GM19023 (cell line): Measurements from ENCODE around the gene ADORA2B.
"Not testable (repeated sequence)": the region's sequence is repeated elsewhere in the genome, so short reads cannot be mapped to it uniquely, and the experiment has no call there.

Source experiments
- ATAC-seq: cut with Tn5 transposase; IDR thresholded peaks from one replicate; pipeline ENCODE4 v1.9.1; 2021; ENCODE audit warnings: mild to moderate bottlenecking, moderate library complexity; ENCODE audit not compliant: unreplicated experiment

ADORA2B gene

DNA sequence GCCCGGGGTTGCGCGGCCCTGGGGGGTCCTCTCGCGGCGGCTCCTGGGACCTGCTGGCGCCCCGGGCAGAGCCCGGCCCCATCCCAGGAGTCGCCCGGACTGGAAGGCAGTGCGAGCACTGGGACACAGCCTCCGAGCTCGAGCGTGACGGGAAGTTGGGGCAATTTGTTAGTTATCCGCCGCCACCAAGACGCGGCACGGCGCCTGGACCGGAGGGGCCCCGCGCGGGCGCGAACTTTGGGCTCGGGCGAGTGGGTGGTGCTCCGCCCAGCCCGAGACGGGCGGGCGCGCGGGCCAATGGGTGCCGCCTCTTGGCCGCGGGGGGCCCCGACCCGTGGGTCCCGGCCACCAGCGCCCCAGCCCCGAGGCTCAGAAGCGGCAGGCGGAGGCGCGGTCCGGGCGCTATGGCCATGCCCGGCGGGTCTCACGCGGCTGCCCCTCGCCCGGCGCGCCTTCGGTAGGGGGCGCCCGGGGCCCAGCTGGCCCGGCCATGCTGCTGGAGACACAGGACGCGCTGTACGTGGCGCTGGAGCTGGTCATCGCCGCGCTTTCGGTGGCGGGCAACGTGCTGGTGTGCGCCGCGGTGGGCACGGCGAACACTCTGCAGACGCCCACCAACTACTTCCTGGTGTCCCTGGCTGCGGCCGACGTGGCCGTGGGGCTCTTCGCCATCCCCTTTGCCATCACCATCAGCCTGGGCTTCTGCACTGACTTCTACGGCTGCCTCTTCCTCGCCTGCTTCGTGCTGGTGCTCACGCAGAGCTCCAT is at the start of gene ADORA2B:
TSS of gene ADORA2B (plus strand) at position 372 of the 768 bp plus-strand sequence. CDS start at position 491, 119 bp downstream.
- no peak for ATAC-seq

DNA sequence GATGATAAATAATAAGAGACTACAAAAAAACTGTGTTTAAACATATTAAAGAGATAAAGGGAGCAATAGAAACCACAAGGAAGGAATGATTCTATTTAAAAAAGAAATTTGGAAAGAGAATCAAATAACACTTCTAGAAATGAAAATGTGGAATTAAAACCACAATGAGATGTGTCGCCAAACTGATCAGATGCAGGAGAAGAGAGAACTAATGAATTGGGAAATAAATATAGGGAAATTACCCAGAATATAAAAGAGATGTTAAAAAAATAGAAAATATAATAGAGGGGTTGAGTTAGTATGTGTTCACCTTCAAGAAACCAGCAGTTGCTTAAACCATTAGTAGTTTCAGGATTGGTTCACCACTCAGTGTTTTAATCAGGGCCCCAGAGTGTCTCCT is 48.7 kb upstream of the ADORA2B start:
- no peak for ATAC-seq

DNA sequence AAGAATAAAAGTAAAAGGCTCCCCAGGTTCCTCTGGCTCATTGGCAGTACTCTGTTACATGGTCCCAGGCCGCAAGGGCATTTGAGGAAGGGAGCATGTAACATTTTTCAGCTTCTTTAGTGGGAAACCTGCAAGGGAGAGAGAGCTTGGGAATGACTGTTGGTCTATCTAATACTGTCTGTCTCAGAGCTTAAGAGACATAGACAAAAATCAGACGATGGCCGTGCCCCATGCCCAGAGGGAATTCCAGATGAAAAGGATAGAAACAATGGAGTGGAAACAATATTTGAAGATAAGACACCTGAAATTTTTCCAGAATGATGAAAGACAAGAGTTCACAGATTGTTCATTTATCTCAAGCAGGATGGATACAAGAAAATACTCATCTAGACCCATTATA is 48.1 kb upstream of the ADORA2B start:
- ATAC-seq = no peak

DNA sequence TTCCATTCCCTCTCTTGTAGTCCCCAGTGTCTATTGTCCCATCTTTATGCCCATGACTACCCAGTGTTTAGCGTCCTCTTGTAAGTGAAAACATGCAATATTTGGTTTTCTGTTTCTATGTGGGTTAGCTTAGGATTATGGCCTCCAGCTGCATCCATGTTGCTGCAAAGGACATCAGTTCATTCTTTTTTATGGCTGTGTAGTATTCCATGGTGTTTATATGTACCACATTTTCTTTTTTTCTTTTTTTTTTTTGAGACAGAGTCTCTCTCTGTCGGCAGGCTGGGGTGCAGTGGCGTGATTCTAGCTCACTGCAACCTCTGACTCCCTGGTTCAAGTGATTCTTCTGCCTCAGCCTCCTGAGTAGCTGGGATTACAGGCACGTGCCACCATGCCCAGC is 45.3 kb upstream of the ADORA2B start:
- not testable (repeated sequence) for ATAC-seq

DNA sequence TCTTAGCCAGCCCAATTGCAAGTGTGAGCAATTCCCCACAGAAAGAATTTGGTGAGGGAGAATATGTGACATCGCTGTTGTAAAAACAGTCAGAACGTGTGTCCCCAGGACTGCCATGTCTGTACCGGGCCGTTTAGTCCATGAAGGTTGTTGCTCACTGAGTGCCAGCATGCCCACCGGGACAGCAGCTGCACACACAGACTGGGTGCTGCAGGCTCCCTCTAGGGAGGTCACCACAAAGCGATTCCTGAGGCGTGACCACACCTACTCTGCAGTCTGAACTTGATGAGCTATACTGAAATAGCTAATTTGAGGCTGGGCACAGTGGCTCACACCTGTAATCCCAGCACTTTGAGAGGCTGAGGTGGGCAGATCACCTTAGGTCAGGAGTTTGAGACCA is 44.1 kb upstream of the ADORA2B start:
- ATAC-seq = no peak

DNA sequence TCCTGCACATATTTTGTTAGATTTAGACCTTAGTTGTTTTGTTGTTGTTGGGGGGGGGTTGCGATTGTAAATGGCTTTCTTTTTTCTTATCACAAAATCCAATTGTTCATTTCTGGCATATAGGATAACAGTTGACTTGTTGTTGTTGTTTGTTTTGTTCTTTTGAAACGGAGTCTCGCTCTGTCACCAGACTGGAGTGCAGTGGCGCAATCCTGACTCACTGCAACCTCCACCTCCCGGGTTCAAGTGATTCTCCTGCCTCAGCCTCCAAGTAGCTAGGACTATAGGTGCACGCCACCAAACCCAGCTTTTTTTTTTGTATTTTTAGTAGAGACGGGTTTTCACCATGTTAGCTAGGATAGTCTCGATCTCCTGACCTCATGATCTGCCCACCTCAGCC is 39.7 kb upstream of the ADORA2B start:
- ATAC-seq = not testable (repeated sequence)

DNA sequence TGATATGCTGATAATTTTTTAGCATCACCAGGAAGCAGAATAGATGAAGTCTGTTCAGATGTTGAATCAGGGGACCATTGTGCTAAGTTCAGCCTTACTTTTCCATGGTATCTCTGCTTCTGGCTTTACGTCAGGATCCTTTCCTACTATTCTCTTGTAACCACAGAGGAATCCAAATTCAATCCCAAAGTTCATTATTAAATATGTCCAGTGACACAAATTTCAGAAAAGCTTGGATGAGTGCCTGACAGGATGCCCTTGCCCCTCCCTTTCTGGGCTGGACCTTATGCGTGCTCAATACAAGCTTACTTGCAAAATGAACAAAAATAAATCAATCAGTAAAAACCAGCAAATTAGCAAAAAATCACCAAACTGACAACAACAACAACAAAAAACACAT is 37.6 kb upstream of the ADORA2B start:
- ATAC-seq = no peak

DNA sequence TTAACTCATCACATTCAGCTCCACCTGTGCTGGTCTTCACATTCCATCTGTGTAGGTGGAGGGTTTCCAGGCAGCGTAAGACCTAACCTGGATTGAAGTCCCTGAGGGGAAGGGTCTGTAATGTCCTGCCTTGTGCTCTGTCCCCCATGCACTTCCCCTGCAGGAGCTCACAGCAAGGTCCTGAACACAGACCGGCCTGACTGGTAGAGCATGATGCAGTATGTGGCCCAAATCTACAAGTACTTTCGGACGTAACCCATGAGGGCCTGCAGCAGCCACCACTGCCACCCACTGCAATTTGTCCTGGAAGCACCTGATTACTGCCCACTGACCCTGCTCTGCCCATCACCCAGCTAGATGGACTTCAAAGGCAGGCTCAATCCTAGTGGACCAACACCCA is 36.6 kb upstream of the ADORA2B start:
- no peak for ATAC-seq

DNA sequence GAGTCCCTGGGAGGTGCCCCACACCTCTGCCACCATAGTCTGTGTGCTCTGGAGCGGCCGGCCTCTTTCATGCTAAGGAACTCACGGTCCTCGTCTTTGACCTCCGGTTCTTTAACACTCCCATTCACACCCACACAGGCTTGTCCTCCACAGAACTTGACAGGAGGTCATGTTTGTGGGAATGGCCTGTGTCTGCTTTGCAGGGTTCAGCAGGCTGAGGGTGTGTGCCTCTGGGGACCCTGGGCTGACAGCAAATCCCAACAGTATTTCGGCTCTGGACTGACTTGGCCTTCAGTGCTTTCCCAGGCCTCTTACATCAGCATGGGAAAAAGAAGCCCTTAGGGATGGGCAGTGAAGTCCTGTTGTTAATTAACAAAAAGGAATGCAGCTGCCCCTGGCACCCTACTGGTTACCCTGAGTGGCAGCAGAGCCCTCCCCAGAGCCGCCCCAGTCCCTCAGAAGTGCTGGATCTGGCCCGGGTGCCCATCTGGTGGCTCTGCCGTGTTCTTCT is 35.4 kb upstream of the ADORA2B start:
- no peak for ATAC-seq

DNA sequence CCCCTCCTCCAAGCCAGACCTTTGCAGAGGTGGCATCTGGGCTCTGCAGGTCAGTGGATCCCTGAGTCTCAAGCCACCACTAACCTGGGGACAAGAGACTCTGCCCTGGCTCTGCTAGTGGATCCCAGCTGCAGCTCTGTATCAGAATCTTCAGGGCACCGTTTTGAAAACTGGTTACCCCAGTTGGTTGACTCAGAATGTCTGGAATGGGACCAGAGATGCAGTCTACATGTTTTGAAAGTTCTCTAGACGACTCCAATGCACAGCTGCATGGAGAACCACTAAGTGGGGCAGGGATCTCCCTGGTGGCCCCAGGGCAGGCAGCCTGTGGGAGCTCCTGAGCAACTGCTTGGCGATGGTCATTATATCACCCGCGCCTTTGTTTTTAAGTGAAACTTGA is 34.1 kb upstream of the ADORA2B start:
- ATAC-seq = no peak

DNA sequence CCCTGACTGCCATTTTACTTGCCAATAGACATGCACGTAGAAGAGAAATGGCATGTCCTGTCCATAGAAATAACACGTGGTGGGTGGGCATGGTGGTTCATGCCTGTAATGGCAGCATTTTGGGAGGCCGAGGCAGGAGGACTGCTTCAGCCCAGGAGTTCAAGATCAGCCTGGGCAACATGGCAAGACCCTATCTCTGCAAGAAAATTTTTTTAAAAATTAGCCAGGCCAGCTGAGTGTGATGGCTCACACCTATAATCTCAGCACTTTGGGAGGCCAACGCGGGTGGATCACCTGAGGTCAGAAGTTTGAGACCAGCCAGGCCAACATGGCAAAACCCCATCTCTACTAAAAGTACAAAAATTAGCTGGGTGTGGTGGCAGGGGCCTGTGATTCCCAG is 33.2 kb upstream of the ADORA2B start:
- not testable (repeated sequence) for ATAC-seq

DNA sequence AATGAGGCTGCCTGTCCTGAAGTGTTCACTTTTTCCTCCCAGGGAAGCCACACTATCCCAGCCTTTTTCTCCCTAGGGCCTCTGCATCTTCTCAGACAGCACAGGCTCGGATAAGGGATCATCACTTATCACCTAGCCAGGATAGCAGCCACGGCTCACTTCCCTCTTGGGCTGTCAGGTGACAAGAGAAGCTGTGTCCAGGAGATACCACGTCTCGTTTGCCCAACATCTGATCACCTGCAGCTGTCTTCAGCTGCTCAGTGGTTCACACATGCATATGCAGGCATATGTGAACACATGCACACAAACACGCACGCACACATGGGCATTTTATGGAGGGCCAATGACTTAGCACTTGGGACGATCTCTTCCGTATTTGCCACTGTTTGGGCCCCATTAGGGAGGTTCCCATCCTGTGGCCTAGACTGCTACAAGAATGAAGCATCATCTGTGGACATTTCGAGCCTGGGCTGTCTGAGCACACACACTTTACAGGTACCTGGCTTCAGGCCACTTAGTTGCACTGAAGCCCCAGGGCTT is 32.4 kb upstream of the ADORA2B start:
- no peak for ATAC-seq

DNA sequence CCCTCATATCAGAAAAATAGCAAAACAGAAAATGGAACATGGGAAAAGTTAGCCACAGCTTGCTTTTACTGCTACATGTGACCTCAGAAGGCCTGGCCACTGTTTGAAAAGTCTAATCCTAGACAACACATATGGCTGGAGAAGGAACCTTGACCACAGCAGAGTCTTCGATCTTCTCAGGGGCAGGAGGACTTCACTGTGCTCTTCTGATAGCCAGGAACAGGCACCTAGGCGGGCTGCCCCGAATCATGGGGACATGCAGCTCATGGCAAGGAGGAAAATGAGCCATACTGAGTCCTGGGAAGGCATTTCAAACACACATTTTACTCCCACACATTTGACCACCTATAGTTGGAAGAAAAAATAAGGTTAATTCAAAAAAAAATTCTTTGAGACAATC is 31.1 kb upstream of the ADORA2B start:
- no peak for ATAC-seq

DNA sequence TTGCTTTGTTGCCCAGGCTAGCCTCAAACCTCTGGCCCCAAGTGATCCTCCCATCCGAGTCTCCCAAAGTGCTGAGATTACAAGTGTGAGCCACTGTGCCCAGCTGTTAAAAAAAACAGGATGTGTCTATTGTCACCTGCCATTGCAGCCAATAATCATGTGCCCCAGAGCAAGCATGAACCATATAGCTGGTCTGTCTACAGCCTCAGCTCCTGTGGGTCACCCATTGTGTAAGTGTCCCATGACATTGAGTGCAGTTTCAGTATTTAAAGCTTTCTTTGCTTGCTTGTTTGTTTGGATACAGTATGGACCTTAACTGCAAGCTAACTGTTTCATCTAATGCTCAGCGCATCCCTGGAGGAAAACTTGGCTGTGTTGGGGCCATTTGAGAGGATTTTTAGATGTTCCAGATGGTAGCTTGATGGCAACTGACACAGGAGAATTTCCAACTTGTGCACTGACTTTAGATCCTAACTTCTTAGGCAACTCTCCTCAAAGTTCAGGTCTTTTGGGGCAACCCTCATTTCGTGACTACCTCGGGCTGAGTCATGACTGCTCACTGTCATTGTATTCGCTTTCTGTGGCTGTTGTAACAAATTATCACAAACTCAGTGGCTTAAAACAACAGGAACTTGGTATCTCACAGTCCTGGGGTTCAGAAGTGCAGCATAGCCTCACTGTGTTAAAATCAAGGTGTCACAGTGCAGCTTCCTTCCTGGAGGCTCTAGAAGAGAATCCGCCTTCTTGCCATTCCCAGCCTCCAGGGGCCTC is 30.3 kb upstream of the ADORA2B start:
- ATAC-seq = no peak

DNA sequence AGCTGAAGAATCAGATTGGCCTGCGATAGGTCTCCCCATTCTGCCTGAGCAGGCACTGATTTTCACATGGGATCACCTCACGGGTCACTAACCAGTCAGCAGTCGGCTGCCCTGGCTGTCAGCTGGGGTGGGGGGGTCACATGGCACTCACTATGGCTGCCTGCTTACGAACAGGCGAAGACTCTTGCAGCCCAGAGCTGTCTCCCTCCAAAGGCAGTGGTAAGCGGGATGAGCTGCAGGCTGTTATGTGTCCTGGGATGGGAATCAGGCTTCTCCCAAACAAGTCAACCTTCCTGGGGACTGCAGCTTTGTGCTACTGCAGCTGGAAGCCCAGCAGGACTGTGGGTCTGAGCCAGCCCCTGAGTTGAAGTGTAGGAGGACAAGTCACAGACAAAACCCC is 29.0 kb upstream of the ADORA2B start:
- no peak for ATAC-seq

DNA sequence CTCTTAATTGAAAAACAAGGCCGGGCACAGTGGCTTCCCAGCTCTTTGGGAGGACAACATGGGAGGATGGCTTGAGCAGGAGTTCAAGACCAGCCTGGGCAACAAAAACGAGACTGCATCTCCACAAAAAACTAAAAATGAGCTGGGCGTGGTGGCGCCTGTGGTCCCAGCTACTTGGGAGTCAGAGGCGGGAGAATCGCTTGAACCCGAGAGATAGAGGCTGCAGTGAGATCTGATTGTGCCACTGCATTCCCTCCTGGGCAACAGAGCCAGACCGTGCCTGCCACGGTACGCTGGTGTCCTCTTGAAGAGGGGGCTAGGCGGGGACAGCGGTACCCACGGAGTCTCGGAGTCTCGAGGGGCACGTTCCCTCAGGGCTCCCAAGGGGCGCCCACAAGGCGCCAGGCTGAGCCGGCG is 27.9 kb upstream of the ADORA2B start:
- no peak for ATAC-seq

DNA sequence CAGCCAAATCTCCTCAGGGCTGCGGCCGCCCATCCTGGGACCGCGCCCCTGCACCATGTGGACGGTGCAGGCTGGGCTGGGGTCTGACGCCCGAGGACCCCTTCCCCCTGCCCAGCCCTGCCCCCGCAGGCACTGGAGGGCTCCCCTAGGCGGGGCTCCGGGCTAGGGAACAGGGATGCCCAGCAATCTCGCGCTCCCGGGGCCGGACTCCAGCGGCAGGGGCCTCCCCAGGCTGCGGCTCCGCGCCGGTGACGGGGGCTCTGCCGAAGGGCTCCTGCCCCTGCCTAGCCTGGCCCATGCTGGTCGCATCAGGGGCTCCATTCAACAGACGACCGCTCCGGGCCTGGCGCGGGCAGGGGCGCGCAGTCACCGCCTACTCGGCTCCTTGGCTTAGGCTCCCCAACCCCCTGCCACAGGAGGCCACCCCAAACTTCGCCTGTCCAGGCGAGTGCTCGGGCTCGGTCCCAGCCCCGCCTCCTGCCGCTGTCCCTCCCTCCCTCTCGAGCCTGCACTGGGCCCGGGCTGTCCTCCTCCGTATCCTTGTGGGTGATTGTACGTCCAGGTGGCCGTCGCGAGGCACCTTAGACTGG is 27.4 kb upstream of the ADORA2B start:
- ATAC-seq = no peak

DNA sequence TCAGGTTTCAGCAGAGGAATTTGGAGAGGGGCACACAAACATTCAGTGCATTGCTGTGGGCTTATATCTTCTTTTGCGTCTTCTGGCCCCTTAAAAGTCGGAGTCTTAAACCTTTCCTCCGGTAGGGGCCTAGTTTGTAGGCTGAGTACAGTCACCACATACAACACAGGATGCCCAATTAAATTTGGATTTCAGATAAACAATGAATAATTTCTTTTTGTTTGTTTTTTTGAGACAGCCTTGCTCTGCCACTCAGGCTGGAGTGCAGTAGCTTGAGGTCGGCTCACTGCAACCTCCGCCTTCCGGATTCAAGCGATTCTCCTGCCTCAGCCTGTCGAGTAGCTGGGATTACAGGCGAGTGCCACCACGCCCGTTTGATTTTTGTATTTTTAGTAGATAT is 26.7 kb upstream of the ADORA2B start:
- no peak for ATAC-seq

DNA sequence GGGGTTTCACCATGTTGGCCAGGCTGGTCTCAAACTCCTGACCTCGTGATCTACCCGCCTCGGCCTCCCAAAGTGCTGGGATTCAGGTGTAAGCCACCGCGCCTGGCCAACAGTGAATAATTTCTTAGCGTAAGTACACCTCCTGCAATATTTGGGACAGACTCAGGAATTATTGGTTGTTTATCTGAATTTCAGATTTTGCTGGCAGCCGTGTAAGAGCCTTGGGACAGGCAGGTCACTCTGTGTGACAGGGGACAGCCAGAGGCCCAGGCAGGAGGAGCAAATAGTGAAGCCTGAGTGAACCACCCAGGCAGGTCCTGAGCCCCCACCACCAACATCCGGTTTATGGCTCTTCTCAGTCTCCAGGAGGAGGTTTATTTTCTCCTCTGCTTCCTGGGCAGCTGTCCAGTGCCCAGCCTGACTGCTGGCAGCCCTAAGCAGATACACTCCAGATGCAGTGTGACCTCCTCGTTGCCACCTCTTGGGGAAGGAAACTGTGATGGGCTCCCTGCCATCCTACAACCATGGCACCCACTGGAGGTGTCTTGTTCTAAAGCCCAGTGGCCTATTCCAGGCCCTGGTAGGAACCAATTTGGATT is 26.2 kb upstream of the ADORA2B start:
- no peak for ATAC-seq

DNA sequence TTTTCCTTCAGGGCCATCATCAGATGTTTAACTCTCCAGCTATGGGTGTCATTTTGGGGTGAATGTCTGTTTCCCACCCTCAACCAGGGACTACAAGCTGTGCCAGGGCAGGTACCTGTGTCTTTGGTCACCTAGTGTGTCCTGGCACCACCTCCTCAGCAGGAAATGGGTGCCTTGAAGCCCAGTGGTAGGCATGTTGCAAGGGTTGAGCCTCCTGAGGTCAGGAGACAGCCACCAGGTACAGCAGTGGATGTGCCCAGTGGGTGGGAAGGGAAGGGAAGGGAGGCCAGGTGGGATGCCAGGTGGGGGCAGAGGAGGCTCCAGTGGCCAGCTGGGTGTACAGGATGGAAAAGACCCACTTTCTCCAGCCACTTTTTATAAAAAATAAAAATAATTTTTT is 25.5 kb upstream of the ADORA2B start:
- no peak for ATAC-seq

DNA sequence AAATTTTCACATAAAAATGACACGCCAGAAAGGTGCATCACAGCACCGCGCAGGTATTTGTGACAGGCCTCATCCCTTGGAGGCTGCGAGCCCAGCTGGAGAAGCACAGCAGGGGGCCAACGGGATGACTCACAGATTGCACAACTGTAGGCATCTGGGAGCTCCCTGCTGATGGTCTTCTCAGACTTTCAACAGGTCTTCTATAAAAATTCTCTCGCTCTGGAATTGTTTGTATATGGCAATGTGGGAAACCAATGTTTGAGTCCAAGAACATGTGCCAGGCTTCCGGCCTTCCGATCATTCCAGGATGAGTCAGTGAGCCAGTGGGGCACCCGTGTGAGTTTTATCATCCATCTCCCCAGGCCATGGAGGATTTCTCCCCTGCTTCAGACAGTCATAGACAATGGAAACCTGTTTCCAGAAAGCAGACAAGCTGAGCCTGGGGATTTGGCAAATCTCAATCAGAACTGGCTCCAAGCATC is 24.1 kb upstream of the ADORA2B start:
- ATAC-seq = no peak
